Spleen (tissue), 7 donors: ENCODE data around the gene ABCC1.

Source experiments
- CTCF ChIP-seq, 11 experiments: fragments of 200-600 bp in 7 of 11; fragments of 450-650 bp in 4 of 11; sonication (generic) in 4 of 11; IDR thresholded peaks in 8 of 11; conservative IDR thresholded peaks in 3 of 11; 1 replicate in 7 of 11; 2 replicates in 4 of 11; pipeline versions ENCODE4 v1.4.0 to v1.8.0; 2016 to 2021; ENCODE audit warnings: antibody characterized with exemption in 11 of 11, inconsistent platforms in 4 of 11, mild to moderate bottlenecking in 1 of 11
- POLR2A ChIP-seq, 3 donors: fragments of 450-650 bp; IDR thresholded peaks; one replicate each; pipeline ENCODE4 v1.5.1; 2017; ENCODE audit warnings: antibody characterized with exemption in 3 of 3, mild to moderate bottlenecking in 1 of 3
- POLR2AphosphoS5 ChIP-seq, 3 donors: sonication (generic); formaldehyde crosslinking; IDR thresholded peaks; one replicate each; pipeline ENCODE4 v1.5.1; 2017; ENCODE audit warnings: antibody characterized with exemption in 3 of 3
- donor health status: DM: no; HTN: no; CAD: no; lungs with moderate emphysema.
- donor health status: DM: no; HTN: no; CAD: no.
- donor health status: DM: no; HTN: no; CAD: no.

GRCh38 chr16:16175296-16175695, 225.9 kb downstream of the ABCC1 start:
- TF ChIP-seq POLR2A (IDR thresholded peaks at IDR 0.05) (no peak), CTCF (IDR thresholded peaks at IDR 0.05 in 8 of 11, conservative IDR thresholded peaks at IDR 0.05 in 3 of 11) (no peak), POLR2AphosphoS5 (IDR thresholded peaks at IDR 0.05) (no peak)
